Subcutaneous abdominal adipose tissue (tissue), 5 donors: ENCODE measurements around the gene RBFA.
"Not testable (repeated sequence)": the region's sequence is repeated elsewhere in the genome, so short reads cannot be mapped to it uniquely, and the experiment has no call there.

Experiments
- H3K27ac ChIP-seq: one replicate; pipeline ENCODE4 v1.7.0; 2013; ENCODE audit warnings: low read depth, mild to moderate bottlenecking, inconsistent platforms, low read length, moderate library complexity
- H3K27me3 ChIP-seq, 5 donors: one replicate each; pipeline ENCODE4 v1.7.0; 2013; ENCODE audit warnings: low read length in 5 of 5, inconsistent platforms in 1 of 5; ENCODE audit not compliant: control insufficient read depth in 5 of 5, insufficient read depth in 4 of 5
- H3K36me3 ChIP-seq, 5 donors: one replicate each; pipeline ENCODE4 v1.7.0; 2013; ENCODE audit warnings: low read length in 5 of 5; ENCODE audit not compliant: control insufficient read depth in 5 of 5, insufficient read depth in 5 of 5
- H3K4me1 ChIP-seq, 5 donors: one replicate each; pipeline ENCODE4 v1.7.0; 2013; ENCODE audit warnings: low read length in 5 of 5, mild to moderate bottlenecking in 3 of 5, moderate library complexity in 1 of 5; ENCODE audit not compliant: control insufficient read depth in 5 of 5, insufficient read depth in 5 of 5
- H3K4me3 ChIP-seq, 5 donors: one replicate each; pipeline ENCODE4 v1.7.0; 2013; ENCODE audit warnings: low read length in 5 of 5, low read depth in 1 of 5
- H3K9ac ChIP-seq, 5 donors: one replicate each; pipeline ENCODE4 v1.7.0; 2013; ENCODE audit warnings: low read length in 5 of 5, mild to moderate bottlenecking in 4 of 5, moderate library complexity in 3 of 5
- H3K9me3 ChIP-seq, 5 donors: one replicate each; pipeline ENCODE4 v1.7.0; 2013; ENCODE audit warnings: low read length in 5 of 5; ENCODE audit not compliant: control insufficient read depth in 5 of 5
- donor health status: healthy.
- donor health status: healthy.
- donor health status: healthy.
- donor health status: healthy.
- donor health status: healthy.

The RBFA gene

GRCh38 chr18:80000877-80001276 lies 33.4 kb upstream of the RBFA start:
- Histone ChIP-seq H3K27ac (no peak overlapping the region), H3K4me3 (no peak overlapping the region), H3K9ac (no peak overlapping the region), H3K9me3 (peaks cover 0 to 7% (median 4%) of the 10 kb centered on the region in 5 donors), H3K4me1 (no peaks in the 10 kb centered on the region), H3K36me3 (no peaks in the 10 kb centered on the region), H3K27me3 (no peaks in the 10 kb centered on the region)

GRCh38 chr18:80002468-80002867 lies 31.8 kb upstream of the RBFA start:
- H3K4me1 ChIP-seq = no peaks in the 10 kb centered on the region
- peaks cover 0 to 7% (median 6%) of the 10 kb centered on the region in 5 donors for H3K9me3 ChIP-seq
- no peak overlapping the region for H3K9ac ChIP-seq
- no peak overlapping the region for H3K27ac ChIP-seq
- no peak overlapping the region for H3K4me3 ChIP-seq
- no peaks in the 10 kb centered on the region for H3K36me3 ChIP-seq
- no peaks in the 10 kb centered on the region for H3K27me3 ChIP-seq

- H3K27me3 ChIP-seq = no peaks in the 10 kb centered on the region
- peaks cover 0 to 15% (median 10%) of the 10 kb centered on the region in 5 donors for H3K9me3 ChIP-seq
- H3K9ac ChIP-seq = no peak overlapping the region
- no peak overlapping the region for H3K27ac ChIP-seq
- H3K36me3 ChIP-seq = no peaks in the 10 kb centered on the region
- no peak overlapping the region for H3K4me3 ChIP-seq
- H3K4me1 ChIP-seq = no peaks in the 10 kb centered on the region
Observed at GRCh38 chr18:80004600-80005342, 29.5 kb upstream of the RBFA start.

GRCh38 chr18:80006724-80007123 lies 27.5 kb upstream of the RBFA start:
- no peak overlapping the region for H3K4me3 ChIP-seq
- no peaks in the 10 kb centered on the region for H3K4me1 ChIP-seq
- H3K9me3 ChIP-seq = peaks cover 0 to 18% (median 14%) of the 10 kb centered on the region in 5 donors
- no peaks in the 10 kb centered on the region for H3K36me3 ChIP-seq
- no peaks in the 10 kb centered on the region for H3K27me3 ChIP-seq
- no peak overlapping the region for H3K9ac ChIP-seq
- H3K27ac ChIP-seq = no peak overlapping the region

GRCh38 chr18:80009661-80010550 lies 24.3 kb upstream of the RBFA start:
- Histone ChIP-seq H3K27ac (no peak overlapping the region), H3K9ac (no peak overlapping the region), H3K4me1 (no peaks in the 10 kb centered on the region), H3K36me3 (no peaks in the 10 kb centered on the region), H3K4me3 (peak overlapping the region in 1 of 5 donors; percentile 2), H3K9me3 (peaks cover 0 to 25% (median 15%) of the 10 kb centered on the region in 5 donors), H3K27me3 (no peaks in the 10 kb centered on the region)

- Histone ChIP-seq H3K4me1 (no peaks in the 10 kb centered on the region), H3K9me3 (peaks cover 0 to 25% (median 17%) of the 10 kb centered on the region in 5 donors), H3K27ac (no peak overlapping the region), H3K27me3 (no peaks in the 10 kb centered on the region), H3K36me3 (no peaks in the 10 kb centered on the region), H3K4me3 (no peak overlapping the region), H3K9ac (no peak overlapping the region)
Observed at GRCh38 chr18:80010551-80010906, 23.7 kb upstream of the RBFA start.

- H3K9me3 ChIP-seq = peaks cover 0 to 25% (median 17%) of the 10 kb centered on the region in 5 donors
- not testable (repeated sequence) for H3K9ac ChIP-seq, H3K27ac ChIP-seq
Observed at GRCh38 chr18:80011496-80012137, 22.6 kb upstream of the RBFA start.

GRCh38 chr18:80012714-80013113 lies 21.5 kb upstream of the RBFA start:
- Histone ChIP-seq H3K9ac (no peak overlapping the region), H3K4me3 (no peak overlapping the region), H3K4me1 (no peaks in the 10 kb centered on the region), H3K27ac (no peak overlapping the region), H3K36me3 (no peaks in the 10 kb centered on the region), H3K9me3 (peaks cover 0 to 22% (median 15%) of the 10 kb centered on the region in 5 donors), H3K27me3 (no peaks in the 10 kb centered on the region)

More at GRCh38 chr18:80011496-80012137, 22.6 kb upstream of the RBFA start:
- not testable (repeated sequence) for H3K4me1 ChIP-seq, H3K36me3 ChIP-seq, H3K27me3 ChIP-seq, H3K4me3 ChIP-seq

GRCh38 chr18:80022613-80023012 lies 11.6 kb upstream of the RBFA start:
- Histone ChIP-seq H3K4me1 (no peaks in the 10 kb centered on the region), H3K27me3 (no peaks in the 10 kb centered on the region), H3K27ac (no peak overlapping the region), H3K9ac (no peak overlapping the region), H3K36me3 (peaks cover 0 to 2% (median 0%) of the 10 kb centered on the region in 5 donors), H3K4me3 (peak overlapping the region in 4 of 5 donors; percentile 13 to 55 (median 38)), H3K9me3 (peaks cover 49 to 85% (median 78%) of the 10 kb centered on the region in 5 donors)
